Left ventricle myocardium inferior (tissue), 1 donor: Measurements from ENCODE around the gene SEMA3D. TPM values are rescaled to one million over a fixed set of nuclear protein-coding genes. Genes with fewer than 3 reads are reported as not detected.

Experiments
- DNase-seq: peaks from one replicate; pipeline ENCODE4 v3.0.0-alpha.2; 2020
- H3K27ac ChIP-seq: fragments of 200-600 bp; replicated peaks from 2 replicates; pipeline ENCODE4 v1.8.0; 2021
- H3K27me3 ChIP-seq: fragments of 200-600 bp; 2 replicates; pipeline ENCODE4 v1.8.0; 2021; ENCODE audit warnings: low read depth
- H3K36me3 ChIP-seq: fragments of 200-600 bp; 2 replicates; pipeline ENCODE4 v1.8.0; 2021
- H3K4me1 ChIP-seq: fragments of 200-600 bp; 2 replicates; pipeline ENCODE4 v1.8.0; 2021
- H3K4me3 ChIP-seq: fragments of 200-600 bp; 2 replicates; pipeline ENCODE4 v1.8.0; 2021; ENCODE audit warnings: mild to moderate bottlenecking, moderate library complexity
- H3K9me3 ChIP-seq: fragments of 200-600 bp; replicated peaks from 2 replicates; pipeline ENCODE4 v1.8.0; 2021
- CTCF ChIP-seq: fragments of 200-600 bp; IDR thresholded peaks from 2 replicates; pipeline ENCODE4 v1.8.0; 2021; ENCODE audit warnings: antibody characterized with exemption, mild to moderate bottlenecking, borderline replicate concordance
- intact Hi-C: fragments of 100-400 bp; cut with micrococcal nuclease; formaldehyde crosslinking; loops from one replicate; pipeline ENCODE4 v1.11.0; 2022
- total RNA-seq: library from RNA; stranded (reverse); fragmentation: NEBNext Ultra II Directional; extraction: Animal tissue kit (Norgen Biotek cat#: 25700); gene quantifications from one replicate; pipeline ENCODE4 v1.2.1, GENCODE V29; 2021
- donor health status: DM: no; HTN: yes; CAD: no; lungs with severe emphysema.

Gene SEMA3D
- total RNA-seq, 1 donor from 2014 or later = 1.8 TPM

- H3K9me3 ChIP-seq = no peaks in the 10 kb centered on the region
- H3K4me3 ChIP-seq = no peak overlapping the region
- H3K27ac ChIP-seq = no peak overlapping the region
- H3K36me3 ChIP-seq = no peaks in the 10 kb centered on the region
- no peaks in the 10 kb centered on the region for H3K4me1 ChIP-seq
- intact Hi-C loops = no loop called here
- TF ChIP-seq CTCF = no peak
- no peak for DNase-seq
- no peaks in the 10 kb centered on the region for H3K27me3 ChIP-seq
Measured at GRCh38 chr7:85055906-85056305, 130.9 kb downstream of the SEMA3D start.

GRCh38 chr7:85055196-85055595 is 131.7 kb downstream of the SEMA3D start:
- no peaks in the 10 kb centered on the region for H3K36me3 ChIP-seq
- H3K9me3 ChIP-seq = no peaks in the 10 kb centered on the region
- H3K4me3 ChIP-seq = no peak overlapping the region
- H3K4me1 ChIP-seq = no peaks in the 10 kb centered on the region
- no peak overlapping the region for H3K27ac ChIP-seq
- no peak for TF ChIP-seq CTCF
- intact Hi-C loops = no loop called here
- no peak for DNase-seq
- H3K27me3 ChIP-seq = no peaks in the 10 kb centered on the region

- Histone ChIP-seq H3K4me3 (no peak overlapping the region), H3K4me1 (no peaks in the 10 kb centered on the region), H3K36me3 (no peaks in the 10 kb centered on the region), H3K9me3 (no peaks in the 10 kb centered on the region), H3K27me3 (no peaks in the 10 kb centered on the region), H3K27ac (no peak overlapping the region)
- intact Hi-C loops = no loop called here
- no peak for TF ChIP-seq CTCF
- DNase-seq = no peak
Measured at GRCh38 chr7:85054306-85054705, 132.6 kb downstream of the SEMA3D start.

- no peaks in the 10 kb centered on the region for H3K36me3 ChIP-seq
- TF ChIP-seq CTCF = no peak
- no peak overlapping the region for H3K4me3 ChIP-seq
- H3K27ac ChIP-seq = no peak overlapping the region
- DNase-seq = no peak
- no peaks in the 10 kb centered on the region for H3K27me3 ChIP-seq
- no peaks in the 10 kb centered on the region for H3K9me3 ChIP-seq
- no peaks in the 10 kb centered on the region for H3K4me1 ChIP-seq
- intact Hi-C loops = no loop called here
Measured at GRCh38 chr7:85052894-85053293, 134.0 kb downstream of the SEMA3D start.

GRCh38 chr7:85052056-85052737 is 134.7 kb downstream of the SEMA3D start:
- Histone ChIP-seq H3K36me3 (no peaks in the 10 kb centered on the region), H3K4me1 (no peaks in the 10 kb centered on the region), H3K27me3 (no peaks in the 10 kb centered on the region), H3K27ac (no peak overlapping the region), H3K9me3 (no peaks in the 10 kb centered on the region), H3K4me3 (no peak overlapping the region)
- no peak for TF ChIP-seq CTCF
- no peak for DNase-seq
- intact Hi-C loops = no loop called here

- intact Hi-C loops = no loop called here
- no peak overlapping the region for H3K27ac ChIP-seq
- no peaks in the 10 kb centered on the region for H3K9me3 ChIP-seq
- TF ChIP-seq CTCF = no peak
- no peaks in the 10 kb centered on the region for H3K4me1 ChIP-seq
- DNase-seq = no peak
- no peaks in the 10 kb centered on the region for H3K36me3 ChIP-seq
- H3K4me3 ChIP-seq = no peak overlapping the region
- no peaks in the 10 kb centered on the region for H3K27me3 ChIP-seq
Measured at GRCh38 chr7:85046534-85046933, 140.3 kb downstream of the SEMA3D start.
